Suprapubic skin (tissue), 4 donors: ENCODE measurements around the gene STK40. TPM values are rescaled to one million over a fixed set of nuclear protein-coding genes. Genes with fewer than 3 reads are reported as not detected.

Experiments used
- DNase-seq, 2 donors: peaks; one replicate each; pipeline ENCODE4 v3.0.0-alpha.2; 2019; ENCODE audit warnings: low spot score in 2 of 2
- H3K27ac ChIP-seq: fragments of 200-600 bp; sonication (generic); one replicate; pipeline ENCODE4 v1.5.1; 2019
- H3K27me3 ChIP-seq: fragments of 200-600 bp; sonication (generic); one replicate; pipeline ENCODE4 v1.5.1; 2019
- H3K36me3 ChIP-seq: fragments of 200-600 bp; sonication (generic); one replicate; pipeline ENCODE4 v1.5.1; 2019
- H3K4me1 ChIP-seq: fragments of 200-600 bp; sonication (generic); one replicate; pipeline ENCODE4 v1.5.1; 2019
- H3K4me3 ChIP-seq: fragments of 200-600 bp; sonication (generic); one replicate; pipeline ENCODE4 v1.5.1; 2019; ENCODE audit warnings: mild to moderate bottlenecking
- H3K9me3 ChIP-seq: fragments of 200-600 bp; sonication (generic); one replicate; pipeline ENCODE4 v1.5.1; 2019
- CTCF ChIP-seq, 2 donors: fragments of 200-600 bp in 1 of 2; fragments of 450-650 bp in 1 of 2; sonication (generic) in 1 of 2; IDR thresholded peaks; one replicate each; pipeline ENCODE4 v1.5.1; 2016 to 2019; ENCODE audit warnings: antibody characterized with exemption in 2 of 2, mild to moderate bottlenecking in 1 of 2, moderate library complexity in 1 of 2
- EP300 ChIP-seq: sonication (generic); formaldehyde crosslinking; IDR thresholded peaks from one replicate; pipeline ENCODE4 v1.6.1; 2017; ENCODE audit warnings: antibody characterized with exemption
- POLR2A ChIP-seq, 2 donors: fragments of 450-650 bp; IDR thresholded peaks; one replicate each; pipeline ENCODE4 v1.6.1; 2017; ENCODE audit warnings: antibody characterized with exemption in 2 of 2, mild to moderate bottlenecking in 2 of 2, moderate library complexity in 2 of 2
- POLR2AphosphoS5 ChIP-seq, 3 donors: sonication (generic); formaldehyde crosslinking; IDR thresholded peaks; one replicate each; pipeline ENCODE4 v1.6.1; 2017; ENCODE audit warnings: antibody characterized with exemption in 3 of 3
- WGBS: methylation state at CpG from one replicate; pipeline ENCODE4 v1.1.5; 2018; 5-methylcytosine and 5-hydroxymethylcytosine counted together
- total RNA-seq, 4 donors: library from RNA; depleted of rRNA; stranded (reverse); fragments of >200 nt; gene quantifications; one replicate each; pipeline ENCODE4 v1.1.0, GENCODE V29; 2016

Gene STK40
- total RNA-seq, 4 donors from 2014 or later = 29.0 to 69.5 (median 51.8) TPM

- H3K9me3 ChIP-seq = no peaks in the 10 kb centered on the region
- DNase-seq = no peak
- H3K27ac ChIP-seq = no peak overlapping the region
- peaks cover 38% of the 10 kb centered on the region for H3K36me3 ChIP-seq
- H3K4me1 ChIP-seq = peaks cover 17% of the 10 kb centered on the region
- TF ChIP-seq CTCF (IDR thresholded peaks at IDR 0.05) = no peak
- no peak for TF ChIP-seq EP300
- TF ChIP-seq POLR2A (IDR thresholded peaks at IDR 0.05) = no peak
- no peak for TF ChIP-seq POLR2AphosphoS5 (IDR thresholded peaks at IDR 0.05)
- no peaks in the 10 kb centered on the region for H3K27me3 ChIP-seq
- 84% methylated on average over 2 of the region's 2 CpGs for WGBS
- no peak overlapping the region for H3K4me3 ChIP-seq
These were observed 4.7 kb upstream of the STK40 start for GRCh38 chr1:36390411-36390810.

GRCh38 chr1:36389999-36390398 is 4.3 kb upstream of the STK40 start:
- no peak for DNase-seq
- no peaks in the 10 kb centered on the region for H3K9me3 ChIP-seq
- no peak overlapping the region for H3K27ac ChIP-seq
- peaks cover 18% of the 10 kb centered on the region for H3K4me1 ChIP-seq
- no peaks in the 10 kb centered on the region for H3K27me3 ChIP-seq
- WGBS = 95% methylated on average over 1 of the region's 1 CpG
- no peak for TF ChIP-seq POLR2A (IDR thresholded peaks at IDR 0.05)
- no peak for TF ChIP-seq EP300
- no peak for TF ChIP-seq CTCF (IDR thresholded peaks at IDR 0.05)
- no peak for TF ChIP-seq POLR2AphosphoS5 (IDR thresholded peaks at IDR 0.05)
- peaks cover 38% of the 10 kb centered on the region for H3K36me3 ChIP-seq
- H3K4me3 ChIP-seq = no peak overlapping the region

- peaks cover 26% of the 10 kb centered on the region for H3K4me1 ChIP-seq
- no peaks in the 10 kb centered on the region for H3K27me3 ChIP-seq
- no peak overlapping the region for H3K4me3 ChIP-seq
- H3K9me3 ChIP-seq = no peaks in the 10 kb centered on the region
- peak overlapping the region; percentile 99 for H3K27ac ChIP-seq
- 91% methylated on average over 2 of the region's 2 CpGs for WGBS
- H3K36me3 ChIP-seq = peaks cover 38% of the 10 kb centered on the region
- DNase-seq = no peak
- TF ChIP-seq CTCF (IDR thresholded peaks at IDR 0.05) (no peak), POLR2A (IDR thresholded peaks at IDR 0.05) (no peak), EP300 (no peak), POLR2AphosphoS5 (IDR thresholded peaks at IDR 0.05) (no peak)
These were observed 3.5 kb upstream of the STK40 start for GRCh38 chr1:36389261-36389660.

- Histone ChIP-seq H3K27me3 (no peaks in the 10 kb centered on the region), H3K9me3 (no peaks in the 10 kb centered on the region), H3K27ac (peak overlapping the region; percentile 99), H3K4me3 (peak overlapping the region; percentile 98), H3K4me1 (peaks cover 38% of the 10 kb centered on the region), H3K36me3 (peaks cover 22% of the 10 kb centered on the region)
- WGBS = 30% methylated on average over 10 of the region's 10 CpGs
- DNase-seq = no peak
- no peak for TF ChIP-seq POLR2A (IDR thresholded peaks at IDR 0.05)
- no peak for TF ChIP-seq CTCF (IDR thresholded peaks at IDR 0.05)
- TF ChIP-seq EP300 = no peak
- TF ChIP-seq POLR2AphosphoS5 (IDR thresholded peaks at IDR 0.05) = no peak
These were observed 1.6 kb upstream of the STK40 start for GRCh38 chr1:36387141-36387949.

- DNase-seq = peak; percentile 96 to 97
- Histone ChIP-seq H3K9me3 (no peaks in the 10 kb centered on the region), H3K4me3 (peak overlapping the region; percentile 98), H3K36me3 (peaks cover 15% of the 10 kb centered on the region), H3K4me1 (peaks cover 38% of the 10 kb centered on the region), H3K27me3 (no peaks in the 10 kb centered on the region), H3K27ac (peak overlapping the region; percentile 99)
- WGBS = 0% methylated on average over 8 of the region's 14 CpGs
- TF ChIP-seq EP300 = peak; percentile 49
- TF ChIP-seq CTCF (IDR thresholded peaks at IDR 0.05) = no peak
- peak in 1 of 2 donors; percentile 70 for TF ChIP-seq POLR2A (IDR thresholded peaks at IDR 0.05)
- peak; percentile 85 to 97 (median 97) for TF ChIP-seq POLR2AphosphoS5 (IDR thresholded peaks at IDR 0.05)
These were observed 779 bp upstream of the STK40 start for GRCh38 chr1:36386265-36387140.
